Measurements from ENCODE around the gene HTR5A. TPM values are rescaled to one million over a fixed set of nuclear protein-coding genes. Genes with fewer than 3 reads are reported as not detected.

The HTR5A gene
- total and polyA plus RNA-seq, 2 of the 13 experiments (the other 11 are each of a cell fraction or from before 2014, with no cell fraction given) = not detected

DNA sequence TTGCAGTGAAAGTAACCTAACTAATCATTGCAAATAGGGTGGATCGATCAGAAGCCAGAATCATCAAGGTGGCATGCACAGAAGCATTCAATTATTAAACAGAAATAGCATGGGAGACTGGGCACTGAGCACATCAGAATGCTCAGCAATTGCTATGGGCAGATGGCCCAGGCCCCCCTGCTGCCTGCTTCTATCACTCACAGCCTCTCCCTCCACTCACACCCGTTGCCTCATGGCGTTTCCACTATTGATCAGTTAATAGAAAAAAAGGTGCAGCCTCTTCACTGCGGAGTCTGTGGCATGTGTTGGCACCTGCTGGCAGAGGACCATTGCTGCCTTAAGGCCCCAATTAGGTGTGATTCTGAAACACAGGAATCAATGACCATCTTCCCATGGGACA, 11.2 kb upstream of the HTR5A start:
- no peak overlapping the region for H3K27ac ChIP-seq (ENCODE audit: extremely low read length, insufficient read depth, low read length)
- H3K27me3 ChIP-seq (ENCODE audit: control insufficient read depth in 1 of 2, insufficient read depth in 2 of 2, low read length in 2 of 2) = 0 out of 5 replicates have a peak, but pooled peaks cover 0 to 2% of the 10 kb centered on the region in 2 experiments
- no peaks in the 10 kb centered on the region for H3K36me3 ChIP-seq (replicated peaks in 1 of 2; ENCODE audit: control insufficient read depth in 1 of 2, insufficient read depth in 2 of 2, low read length in 2 of 2)
- CTCF ChIA-PET (ENCODE audit: low intra/inter-chr PET ratio, low total read pairs) = no interaction called here
- 0% methylated on average over 4 of the region's 4 CpGs for WGBS (ENCODE audit: low lambda C conversion rate)
- POLR2A ChIA-PET = no interaction called here
- no peak overlapping the region for H3K4me3 ChIP-seq (replicated peaks in 1 of 3; ENCODE audit: insufficient read depth in 1 of 3, low read depth in 2 of 3, low read length in 3 of 3)
- no peaks in the 10 kb centered on the region for H3K9me3 ChIP-seq (ENCODE audit: low read length)
- no peaks in the 10 kb centered on the region for H3K79me2 ChIP-seq (ENCODE audit: insufficient read depth, low read length)
- FAIRE-seq (no peak), DNase-seq (ENCODE audit: low spot score) (no peak), ATAC-seq (no peak)
- TF ChIP-seq ZNF850 (CRISPR knock-in tag; conservative IDR thresholded peaks at IDR 0.05) (no peak), ZFAT (CRISPR knock-in tag; conservative IDR thresholded peaks at IDR 0.05) (no peak), POLR2G (IDR thresholded peaks at IDR 0.05; ENCODE audit: low read depth, low read length) (no peak), ZNF30 (CRISPR knock-in tag; IDR thresholded peaks at IDR 0.05) (no peak), ZMYM2 (CRISPR knock-in tag; IDR thresholded peaks at IDR 0.05) (no peak), ZBTB7B (CRISPR knock-in tag; IDR thresholded peaks at IDR 0.05) (no peak), TCF7L2 (IDR thresholded peaks at IDR 0.05; ENCODE audit: low read depth, low read length) (no peak), ZNF274 (CRISPR knock-in tag; IDR thresholded peaks at IDR 0.05) (no peak), PHF5A (CRISPR knock-in tag; IDR thresholded peaks at IDR 0.05; ENCODE audit: low read depth, unreplicated experiment) (no peak), KLF11 (CRISPR knock-in tag; IDR thresholded peaks at IDR 0.05) (no peak)
- TF ChIP-seq, protein P1, sequence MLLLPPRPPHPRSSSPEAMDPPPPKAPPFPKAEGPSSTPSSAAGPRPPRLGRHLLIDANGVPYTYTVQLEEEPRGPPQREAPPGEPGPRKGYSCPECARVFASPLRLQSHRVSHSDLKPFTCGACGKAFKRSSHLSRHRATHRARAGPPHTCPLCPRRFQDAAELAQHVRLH (CRISPR knock-in tag; IDR thresholded peaks at IDR 0.05; ENCODE audit: borderline replicate concordance, low read depth) = no peak
- TF ChIP-seq, protein P2, sequence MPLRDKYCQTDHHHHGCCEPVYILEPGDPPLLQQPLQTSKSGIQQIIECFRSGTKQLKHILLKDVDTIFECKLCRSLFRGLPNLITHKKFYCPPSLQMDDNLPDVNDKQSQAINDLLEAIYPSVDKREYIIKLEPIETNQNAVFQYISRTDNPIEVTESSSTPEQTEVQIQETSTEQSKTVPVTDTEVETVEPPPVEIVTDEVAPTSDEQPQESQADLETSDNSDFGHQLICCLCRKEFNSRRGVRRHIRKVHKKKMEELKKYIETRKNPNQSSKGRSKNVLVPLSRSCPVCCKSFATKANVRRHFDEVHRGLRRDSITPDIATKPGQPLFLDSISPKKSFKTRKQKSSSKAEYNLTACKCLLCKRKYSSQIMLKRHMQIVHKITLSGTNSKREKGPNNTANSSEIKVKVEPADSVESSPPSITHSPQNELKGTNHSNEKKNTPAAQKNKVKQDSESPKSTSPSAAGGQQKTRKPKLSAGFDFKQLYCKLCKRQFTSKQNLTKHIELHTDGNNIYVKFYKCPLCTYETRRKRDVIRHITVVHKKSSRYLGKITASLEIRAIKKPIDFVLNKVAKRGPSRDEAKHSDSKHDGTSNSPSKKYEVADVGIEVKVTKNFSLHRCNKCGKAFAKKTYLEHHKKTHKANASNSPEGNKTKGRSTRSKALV (CRISPR knock-in tag; IDR thresholded peaks at IDR 0.05) = no peak
- intact Hi-C loops (cut with micrococcal nuclease; ENCODE audit: unreplicated experiment) = no loop called here
- no TSS peak for BruUV-seq (replicated peaks)
- no peaks in the 10 kb centered on the region for H3K4me1 ChIP-seq (ENCODE audit: insufficient read depth, low read length)
- no peak overlapping the region for H3K9ac ChIP-seq (ENCODE audit: insufficient read depth, low read depth, low read length)
- H3K4me2 ChIP-seq (ENCODE audit: low read depth, low read length) = no peak overlapping the region
- H4K20me1 ChIP-seq (ENCODE audit: insufficient read depth, low read length) = no peaks in the 10 kb centered on the region
- no peak overlapping the region for H2AFZ ChIP-seq (ENCODE audit: low read length)
- in situ Hi-C loops (cut with HindIII; ENCODE audit: extremely low pct_ligation_motif_present, low pct_unique_long_range_greater_than_20kb) = no loop called here
